ENCODE results near the gene LUZP4. TPM values are rescaled to one million over a fixed set of nuclear protein-coding genes. Genes with fewer than 3 reads are reported as not detected.
"Not testable (repeated sequence)": the region's sequence is repeated elsewhere in the genome, so short reads cannot be mapped to it uniquely, and the experiment has no call there.

The LUZP4 gene, protein sequence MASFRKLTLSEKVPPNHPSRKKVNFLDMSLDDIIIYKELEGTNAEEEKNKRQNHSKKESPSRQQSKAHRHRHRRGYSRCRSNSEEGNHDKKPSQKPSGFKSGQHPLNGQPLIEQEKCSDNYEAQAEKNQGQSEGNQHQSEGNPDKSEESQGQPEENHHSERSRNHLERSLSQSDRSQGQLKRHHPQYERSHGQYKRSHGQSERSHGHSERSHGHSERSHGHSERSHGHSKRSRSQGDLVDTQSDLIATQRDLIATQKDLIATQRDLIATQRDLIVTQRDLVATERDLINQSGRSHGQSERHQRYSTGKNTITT
- not detected for total RNA-seq

GRCh38 chrX:115289465-115289864 is at the start of gene LUZP4:
Gene LUZP4 (plus strand): TSS chrX:115289715. CDS start chrX:115289760, 45 bp downstream.
- no peak for DNase-seq

DNA sequence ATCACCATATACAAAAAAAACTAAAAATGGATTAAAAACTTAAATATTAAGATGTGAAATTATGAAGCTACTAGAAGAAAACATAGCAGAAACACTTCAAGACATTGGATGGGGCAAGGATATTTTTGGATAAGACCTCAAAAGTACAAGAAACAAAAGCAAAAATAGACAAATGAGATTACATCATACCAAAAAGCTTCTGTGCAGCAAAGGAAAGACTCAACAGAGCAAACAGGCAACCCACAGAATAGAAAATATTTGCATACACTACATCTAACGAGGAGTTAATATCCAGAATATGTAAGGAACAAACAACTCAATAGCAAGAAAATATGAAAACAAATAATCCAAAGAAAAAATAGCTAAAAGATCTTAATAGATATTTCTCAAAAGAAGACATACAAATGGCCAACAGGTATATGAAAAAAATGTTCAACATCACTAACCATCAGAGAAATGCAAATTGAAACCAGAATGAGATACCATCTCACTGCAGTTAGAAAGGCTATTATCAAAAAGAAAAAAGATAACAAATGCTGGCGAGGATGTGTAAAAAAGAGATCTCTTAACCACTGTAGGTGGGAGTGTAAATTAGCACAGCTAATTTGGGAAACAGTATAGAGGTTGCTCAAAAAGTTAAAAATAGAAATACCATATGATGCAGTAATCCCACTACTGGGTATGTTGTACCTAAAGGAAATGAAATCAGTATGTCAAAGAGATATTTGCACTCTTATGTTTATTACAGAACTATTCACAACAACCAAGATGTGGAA is 37.9 kb upstream of the LUZP4 start:
- DNase-seq = no peak

GRCh38 chrX:115255003-115255402 is 34.5 kb upstream of the LUZP4 start:
- DNase-seq = no peak

DNA sequence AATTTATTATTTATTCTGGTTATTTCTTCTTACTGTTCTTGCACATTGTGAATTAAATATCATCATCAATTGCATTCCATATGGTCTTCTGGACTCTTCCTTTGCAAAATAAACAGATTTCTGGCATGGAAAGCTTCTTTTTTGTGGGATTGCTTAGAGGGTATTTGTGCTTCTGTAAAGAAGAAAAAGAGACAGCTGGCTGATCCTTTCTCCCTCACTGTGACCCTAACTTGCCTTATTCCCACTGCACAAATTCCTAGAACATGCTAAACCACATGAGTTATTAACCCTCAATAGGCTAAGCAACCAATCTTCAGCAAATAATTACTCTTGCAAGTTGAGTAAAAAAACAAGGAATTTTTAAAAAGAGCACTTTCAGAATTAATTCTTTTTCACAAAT is 31.8 kb upstream of the LUZP4 start:
- DNase-seq = no peak

- no peak for DNase-seq
Observed at GRCh38 chrX:115259238-115259875, 30.2 kb upstream of the LUZP4 start.

DNA sequence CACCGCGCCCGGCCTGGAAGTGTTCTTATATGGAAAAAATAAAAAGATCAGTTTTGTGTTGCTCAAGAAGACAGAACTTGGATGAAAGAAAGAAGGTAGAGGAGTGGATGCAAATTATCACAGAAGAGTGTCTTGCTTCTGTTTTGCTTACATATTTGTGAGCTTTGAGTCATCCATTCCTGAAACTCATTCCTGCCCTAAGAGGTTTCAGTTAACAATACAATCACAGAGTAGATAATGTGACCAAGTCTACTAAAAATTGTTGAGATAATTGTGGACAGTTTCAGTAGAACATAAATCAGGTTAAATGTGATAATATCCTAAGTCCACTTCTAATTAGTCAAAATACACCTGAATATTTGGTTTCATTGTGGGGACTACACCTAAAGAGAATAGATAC is 29.2 kb upstream of the LUZP4 start:
- no peak for DNase-seq

DNA sequence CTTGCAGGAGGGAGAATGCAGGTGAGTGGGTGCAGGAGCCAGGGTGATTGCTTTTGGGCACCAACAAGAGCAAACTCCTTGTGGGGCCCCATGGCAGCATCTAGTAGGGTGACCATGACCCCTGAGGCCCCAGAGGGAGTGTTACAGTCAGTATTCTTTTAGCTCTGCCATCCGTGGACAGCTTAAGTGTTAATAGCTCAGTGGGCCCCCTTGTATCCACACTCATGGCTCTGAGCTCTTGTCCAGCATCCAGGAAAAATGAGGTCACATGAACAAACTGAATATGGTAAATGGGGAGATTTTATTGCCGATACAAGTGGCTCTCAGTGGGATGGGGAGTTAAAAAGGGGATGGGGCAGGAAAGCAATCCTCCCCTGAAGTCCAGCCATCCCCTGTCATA is 28.4 kb upstream of the LUZP4 start:
- DNase-seq = no peak

GRCh38 chrX:115264009-115264408 is 25.5 kb upstream of the LUZP4 start:
- no peak for DNase-seq

- DNase-seq = no peak
Observed at GRCh38 chrX:115266300-115266699, 23.2 kb upstream of the LUZP4 start.

GRCh38 chrX:115268421-115268820 is 21.1 kb upstream of the LUZP4 start:
- no peak for DNase-seq

DNA sequence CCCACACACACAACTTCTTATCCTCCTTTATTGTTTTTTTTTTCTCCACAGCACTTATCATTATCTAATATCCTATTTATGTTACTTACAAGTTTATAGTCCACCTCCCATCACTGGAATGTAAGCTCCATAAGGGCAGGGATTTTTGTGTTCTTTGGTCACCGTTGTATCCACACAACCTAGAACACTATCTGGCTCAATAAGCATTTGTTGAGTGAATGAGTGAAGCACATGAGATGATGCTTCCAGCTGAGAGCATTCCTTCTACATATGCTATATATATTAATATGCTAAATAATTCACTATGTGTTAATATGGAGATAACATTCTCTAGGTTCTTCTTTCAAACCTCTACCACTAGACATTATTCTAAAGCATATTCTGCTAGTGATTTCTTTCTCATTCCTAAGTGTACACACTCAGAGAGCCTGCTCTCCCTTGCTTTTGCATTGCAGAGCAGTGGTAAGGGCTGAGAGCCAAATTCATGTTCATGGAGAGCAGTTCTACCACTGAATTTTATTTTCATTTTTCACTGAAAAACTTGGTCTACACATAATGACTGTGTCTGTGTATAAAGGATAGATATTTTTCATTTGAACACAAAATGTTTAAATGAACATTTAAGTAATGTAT is 20.3 kb upstream of the LUZP4 start:
- DNase-seq = no peak

- no peak for DNase-seq
Observed at GRCh38 chrX:115284877-115285276, 4.6 kb upstream of the LUZP4 start.

DNA sequence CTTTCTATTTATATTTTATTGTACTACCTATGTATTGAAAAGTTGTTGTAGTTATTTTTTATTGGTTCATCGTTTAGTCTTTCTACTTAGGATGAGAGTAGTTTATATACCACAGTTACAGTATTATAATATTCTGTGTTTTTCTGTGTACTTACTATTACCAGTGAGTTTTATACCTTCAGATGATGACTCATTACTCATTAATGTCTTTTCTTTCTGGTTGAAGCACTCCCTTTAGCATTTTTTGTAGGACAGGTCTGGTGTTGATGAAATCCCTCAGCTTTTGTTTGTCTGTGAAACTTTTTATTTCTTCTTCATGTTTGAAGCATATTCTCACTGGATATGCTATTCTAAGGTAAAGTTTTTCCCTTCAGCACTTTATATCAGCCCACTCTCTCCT is 7.7 kb downstream of the LUZP4 start:
- DNase-seq = no peak

DNA sequence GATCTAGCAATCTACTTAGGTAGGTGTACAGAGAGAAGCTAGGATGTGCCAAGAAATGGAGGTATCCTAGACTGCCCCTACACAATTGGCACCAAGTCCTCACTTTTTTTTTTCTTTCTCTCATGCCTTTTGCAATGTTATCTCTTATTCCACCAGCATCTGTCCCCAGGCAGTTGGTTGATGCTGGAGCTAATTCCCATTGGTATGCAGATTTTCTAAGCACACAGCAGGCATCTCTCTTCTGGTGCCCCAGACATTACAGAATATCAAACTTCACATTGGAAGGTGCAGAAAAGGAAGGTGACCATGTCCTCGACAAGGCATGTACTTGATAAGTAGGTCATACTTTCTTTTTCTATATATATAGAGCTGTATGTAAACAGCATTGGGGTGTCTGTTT is 21.6 kb downstream of the LUZP4 start:
- DNase-seq = no peak

- DNase-seq = no peak
Observed at GRCh38 chrX:115311601-115312001, 22.1 kb downstream of the LUZP4 start.

- no peak for DNase-seq
Observed at GRCh38 chrX:115318139-115318538, 28.6 kb downstream of the LUZP4 start.

- no peak for DNase-seq
Observed at GRCh38 chrX:115322375-115322774, 32.9 kb downstream of the LUZP4 start.

DNA sequence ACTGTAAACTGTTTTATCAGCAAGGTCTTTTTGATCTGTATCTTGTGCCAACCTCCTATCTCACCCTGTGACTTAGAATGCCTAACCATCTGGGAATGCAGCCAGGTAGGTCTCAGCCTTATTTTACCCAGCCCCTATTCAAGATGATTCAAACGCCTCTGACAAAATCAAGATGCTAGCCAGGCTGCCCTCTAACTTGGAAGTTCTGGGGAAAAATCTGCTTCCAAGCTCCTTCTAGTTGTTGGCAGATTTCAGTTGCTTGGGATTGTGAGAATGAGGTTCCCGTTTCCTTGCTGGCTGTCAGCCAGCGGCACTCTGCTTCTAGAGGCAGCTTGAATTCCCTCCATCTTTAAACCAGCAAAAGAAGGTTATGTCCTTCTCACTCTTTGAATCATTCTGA is 34.7 kb downstream of the LUZP4 start:
- no peak for DNase-seq

DNA sequence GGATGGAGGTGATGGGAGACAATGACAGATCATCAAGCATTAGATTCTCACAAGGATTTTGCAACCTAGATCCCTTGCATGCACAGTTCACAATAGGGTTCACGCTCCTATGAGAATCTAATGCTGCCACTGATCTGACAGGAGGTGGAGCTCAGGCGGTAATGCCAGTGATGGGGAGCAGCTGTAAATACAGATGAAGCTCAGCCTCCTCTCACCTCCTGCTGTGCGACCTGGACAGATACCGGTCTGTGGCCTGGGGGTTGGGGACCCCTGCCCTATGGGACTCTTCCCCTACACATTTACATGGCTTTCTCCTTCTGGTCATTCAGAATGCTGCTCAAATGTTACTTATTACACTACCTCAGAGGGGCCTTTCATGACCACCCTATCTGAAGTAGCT is 39.8 kb downstream of the LUZP4 start:
- DNase-seq = not testable (repeated sequence)

DNA sequence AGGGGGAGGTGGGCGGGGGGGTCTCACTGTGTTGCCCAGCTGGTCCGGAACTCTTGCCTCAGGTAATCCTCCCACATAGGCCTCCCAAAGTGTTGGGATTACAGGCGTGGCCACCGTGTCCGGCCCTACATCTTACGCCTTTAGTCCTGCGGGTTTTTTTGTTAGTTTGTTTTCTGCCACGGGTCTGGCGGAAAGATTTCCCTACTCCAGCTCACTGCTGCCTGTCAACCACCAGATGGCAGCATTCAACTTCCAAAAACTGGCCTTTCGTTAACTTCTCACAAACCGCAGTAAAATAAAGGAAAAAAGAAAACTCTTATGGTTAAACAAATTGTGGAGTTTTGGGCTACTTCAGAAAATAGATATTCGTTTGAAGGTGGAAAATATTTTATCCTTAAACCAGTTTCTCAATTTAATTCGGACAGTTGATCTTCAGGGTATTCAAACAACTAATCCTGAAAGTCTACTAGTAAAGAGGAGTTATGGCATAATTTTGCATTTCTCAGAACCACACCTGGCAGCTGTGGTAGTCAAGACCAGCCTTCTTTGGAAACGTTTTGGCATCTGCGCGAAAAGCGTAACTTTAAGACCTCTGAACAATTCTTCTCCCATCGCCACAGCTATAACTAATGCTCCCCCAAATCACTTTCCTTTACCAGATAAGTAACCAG is 41.1 kb downstream of the LUZP4 start:
- DNase-seq = no peak

GRCh38 chrX:115332832-115333231 is 43.3 kb downstream of the LUZP4 start:
- DNase-seq = no peak

GRCh38 chrX:115333446-115333845 is 43.9 kb downstream of the LUZP4 start:
- no peak for DNase-seq
